HL-60 (cell line): ENCODE data around the gene DTL.

Experiments
- GABPA ChIP-seq: IDR thresholded peaks from 2 replicates; pipeline ENCODE4 v1.6.1; 2012; ENCODE audit warnings: low read depth
- POLR2AphosphoS5 ChIP-seq: IDR thresholded peaks from 2 replicates; pipeline ENCODE4 v1.6.1; 2012; ENCODE audit warnings: low read depth
- TF ChIP-seq, protein P1 (sequence below): IDR thresholded peaks from one replicate; pipeline ENCODE4 v1.5.1; 2011; ENCODE audit warnings: low read length, control low read depth, inconsistent platforms; ENCODE audit not compliant: insufficient read depth

DNA sequence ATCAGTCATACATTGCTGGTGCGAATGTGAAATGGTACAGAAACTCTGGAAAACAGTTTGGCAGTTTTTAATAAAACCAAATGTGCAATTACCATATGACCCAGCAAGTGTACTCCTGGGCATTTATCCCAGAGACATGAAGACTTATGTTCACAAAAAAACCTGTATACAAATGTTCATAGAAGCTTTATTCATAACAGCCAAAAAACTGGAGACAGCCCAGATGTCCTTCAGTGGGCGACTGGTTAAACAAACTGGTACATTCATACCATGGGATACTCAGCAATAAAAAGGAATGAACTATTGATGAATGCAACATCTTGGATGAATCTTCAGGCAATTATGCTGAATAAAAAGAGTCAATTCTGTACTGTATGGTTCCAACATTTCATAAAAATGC, 97.8 kb downstream of the DTL start:
- TF ChIP-seq POLR2AphosphoS5, result no peak
- TF ChIP-seq GABPA, result no peak
- TF ChIP-seq, protein P1, sequence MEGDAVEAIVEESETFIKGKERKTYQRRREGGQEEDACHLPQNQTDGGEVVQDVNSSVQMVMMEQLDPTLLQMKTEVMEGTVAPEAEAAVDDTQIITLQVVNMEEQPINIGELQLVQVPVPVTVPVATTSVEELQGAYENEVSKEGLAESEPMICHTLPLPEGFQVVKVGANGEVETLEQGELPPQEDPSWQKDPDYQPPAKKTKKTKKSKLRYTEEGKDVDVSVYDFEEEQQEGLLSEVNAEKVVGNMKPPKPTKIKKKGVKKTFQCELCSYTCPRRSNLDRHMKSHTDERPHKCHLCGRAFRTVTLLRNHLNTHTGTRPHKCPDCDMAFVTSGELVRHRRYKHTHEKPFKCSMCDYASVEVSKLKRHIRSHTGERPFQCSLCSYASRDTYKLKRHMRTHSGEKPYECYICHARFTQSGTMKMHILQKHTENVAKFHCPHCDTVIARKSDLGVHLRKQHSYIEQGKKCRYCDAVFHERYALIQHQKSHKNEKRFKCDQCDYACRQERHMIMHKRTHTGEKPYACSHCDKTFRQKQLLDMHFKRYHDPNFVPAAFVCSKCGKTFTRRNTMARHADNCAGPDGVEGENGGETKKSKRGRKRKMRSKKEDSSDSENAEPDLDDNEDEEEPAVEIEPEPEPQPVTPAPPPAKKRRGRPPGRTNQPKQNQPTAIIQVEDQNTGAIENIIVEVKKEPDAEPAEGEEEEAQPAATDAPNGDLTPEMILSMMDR, result no peak
